Thyroid gland (tissue), 4 donors: ENCODE results near the gene LSAMP.

Source experiments
- CTCF ChIP-seq, 6 experiments: fragments of 200-600 bp in 3 of 6; fragments of 450-650 bp in 3 of 6; sonication (generic) in 3 of 6; IDR thresholded peaks; one replicate each; pipeline ENCODE4 v1.5.1; 2016 to 2019; ENCODE audit warnings: antibody characterized with exemption in 6 of 6, mild to moderate bottlenecking in 2 of 6, inconsistent platforms in 1 of 6, moderate library complexity in 1 of 6
- POLR2A ChIP-seq, 2 donors: fragments of 450-650 bp; IDR thresholded peaks; one replicate each; pipeline ENCODE4 v1.6.1; 2017; ENCODE audit warnings: antibody characterized with exemption in 2 of 2, mild to moderate bottlenecking in 2 of 2, moderate library complexity in 1 of 2

- TF ChIP-seq CTCF (IDR thresholded peaks at IDR 0.05): no peak
- no peak for TF ChIP-seq POLR2A (IDR thresholded peaks at IDR 0.05)
Measured at GRCh38 chr3:116032176-116032575, 413.1 kb downstream of the LSAMP start.
